GM18508 (cell line): ENCODE results near the gene FIP1L1.

ENCODE experiments used
- ATAC-seq: cut with Tn5 transposase; IDR thresholded peaks from one replicate; pipeline ENCODE4 v1.9.1; 2021; ENCODE audit warnings: moderate number of reproducible peaks; ENCODE audit not compliant: insufficient read depth, unreplicated experiment

Gene FIP1L1

GRCh38 chr4:53498706-53499105, 121.3 kb downstream of the FIP1L1 start:
- no peak for ATAC-seq

- ATAC-seq = no peak
Measured at GRCh38 chr4:53499791-53500190, 122.3 kb downstream of the FIP1L1 start.

- no peak for ATAC-seq
Measured at GRCh38 chr4:53500546-53500945, 123.1 kb downstream of the FIP1L1 start.

- no peak for ATAC-seq
Measured at GRCh38 chr4:53501561-53501960, 124.1 kb downstream of the FIP1L1 start.

- no peak for ATAC-seq
Measured at GRCh38 chr4:53502094-53502493, 124.7 kb downstream of the FIP1L1 start.

- no peak for ATAC-seq
Measured at GRCh38 chr4:53505947-53506346, 128.5 kb downstream of the FIP1L1 start.

GRCh38 chr4:53507058-53507457, 129.6 kb downstream of the FIP1L1 start:
- ATAC-seq = no peak

GRCh38 chr4:53507671-53508286, 130.3 kb downstream of the FIP1L1 start:
- ATAC-seq = no peak

GRCh38 chr4:53508446-53508845, 131.0 kb downstream of the FIP1L1 start:
- no peak for ATAC-seq

GRCh38 chr4:53510321-53510720, 132.9 kb downstream of the FIP1L1 start:
- ATAC-seq = no peak
